B cell (primary cell): ENCODE data around the gene VCAM1. TPM values are rescaled to one million over a fixed set of nuclear protein-coding genes. Genes with fewer than 3 reads are reported as not detected.

ENCODE experiments used
- ATAC-seq: fragments of 200-7000 bp; cut with Tn5 transposase; one replicate; pipeline ENCODE4 v1.10.0; 2021; ENCODE audit warnings: low read depth, mild to moderate bottlenecking, moderate number of reproducible peaks, moderate library complexity
- CTCF ChIA-PET: fragments of 350-600 bp; sonication (Branson Sonifier 250); formaldehyde crosslinking; loops from one replicate; lab custom pipeline; 2021; ENCODE audit warnings: antibody characterized with exemption, inconsistent platforms; lab: Charles Lee
- POLR2A ChIA-PET: fragments of 350-600 bp; sonication (Branson Sonifier 250); formaldehyde crosslinking; loops from one replicate; lab custom pipeline; 2021; ENCODE audit warnings: antibody characterized with exemption; lab: Charles Lee
- DNase-seq: peaks from one replicate; pipeline ENCODE4 v3.0.0; 2013
- H2AFZ ChIP-seq: 2 replicates; pipeline ENCODE4 v1.6.1; 2012; ENCODE audit warnings: mild to moderate bottlenecking, low read depth, low read length; ENCODE audit not compliant: insufficient read depth, poor library complexity, severe bottlenecking
- H3K27ac ChIP-seq, 2 donors: 1 replicate in 1 of 2; 2 replicates in 1 of 2; pipeline ENCODE4 v1.5.1; 2012 to 2013; ENCODE audit warnings: low read length in 2 of 2, mild to moderate bottlenecking in 2 of 2, moderate library complexity in 1 of 2
- H3K27me3 ChIP-seq, 4 experiments: fragments of 200-600 bp in 1 of 4; sonication (generic) in 1 of 4; replicated peaks in 1 of 4; 1 replicate in 2 of 4; 2 replicates in 2 of 4; pipeline versions ENCODE4 v1.6.1 to v1.7.0; 2013 to 2016; ENCODE audit warnings: low read length in 3 of 4, mild to moderate bottlenecking in 2 of 4, mixed read lengths in 1 of 4, moderate library complexity in 1 of 4; ENCODE audit not compliant: insufficient read depth in 4 of 4, control insufficient read depth in 3 of 4; ENCODE audit errors: control extremely low read depth in 1 of 4
- H3K36me3 ChIP-seq, 2 experiments: replicated peaks in 1 of 2; 1 replicate in 1 of 2; 2 replicates in 1 of 2; pipeline versions ENCODE4 v1.6.1 to v1.7.1; 2013; ENCODE audit warnings: low read length in 1 of 2; ENCODE audit not compliant: insufficient read depth in 2 of 2, control insufficient read depth in 1 of 2; ENCODE audit errors: control extremely low read depth in 1 of 2, extremely low read depth in 1 of 2
- H3K4me1 ChIP-seq, 2 donors: fragments of 200-600 bp in 1 of 2; sonication (generic) in 1 of 2; 1 replicate in 1 of 2; 2 replicates in 1 of 2; pipeline versions ENCODE4 v1.5.1 to v1.6.1; 2013 to 2017; ENCODE audit warnings: low read length in 2 of 2; ENCODE audit not compliant: control insufficient read depth in 2 of 2, insufficient read depth in 2 of 2
- H3K4me2 ChIP-seq: replicated peaks from 2 replicates; pipeline ENCODE3; 2012; ENCODE audit warnings: mild to moderate bottlenecking, low read depth, low read length; ENCODE audit not compliant: poor library complexity, severe bottlenecking
- H3K4me3 ChIP-seq, 5 experiments: fragments of 200-600 bp in 1 of 5; sonication (generic) in 1 of 5; 1 replicate in 3 of 5; 2 replicates in 2 of 5; pipeline versions ENCODE4 v1.5.1 to v1.7.0; 2011 to 2016; ENCODE audit warnings: low read length in 4 of 5, mild to moderate bottlenecking in 4 of 5, low read depth in 2 of 5, control low read depth in 1 of 5, moderate library complexity in 1 of 5; ENCODE audit not compliant: insufficient read depth in 1 of 5; ENCODE audit errors: control extremely low read depth in 1 of 5, extremely low read depth in 1 of 5
- H3K79me2 ChIP-seq: fragments of 200-600 bp; sonication (generic); one replicate; pipeline ENCODE4 v1.6.0; 2016; ENCODE audit warnings: low read length; ENCODE audit not compliant: control insufficient read depth, insufficient read depth
- H3K9ac ChIP-seq: fragments of 200-600 bp; sonication (generic); 2 replicates; pipeline ENCODE4 v1.6.1; 2017; ENCODE audit warnings: mild to moderate bottlenecking, low read length, moderate library complexity
- H3K9me3 ChIP-seq, 3 donors: one replicate each; pipeline versions ENCODE4 v1.6.1 to v1.7.1; 2013; ENCODE audit warnings: low read length in 2 of 3; ENCODE audit not compliant: control insufficient read depth in 2 of 3, insufficient read depth in 1 of 3; ENCODE audit errors: control extremely low read depth in 1 of 3
- H4K20me1 ChIP-seq: 2 replicates; pipeline ENCODE4 v1.6.0; 2012; ENCODE audit warnings: mild to moderate bottlenecking, low read length; ENCODE audit not compliant: insufficient read depth, control insufficient read depth, poor library complexity, severe bottlenecking
- H3K27ac Mint-ChIP-seq: one replicate; pipeline ENCODE4 v1.8.0; 2021; ENCODE audit warnings: mixed read lengths
- H3K27me3 Mint-ChIP-seq: one replicate; pipeline ENCODE4 v1.8.0; 2021; ENCODE audit warnings: mixed read lengths
- H3K4me1 Mint-ChIP-seq: one replicate; pipeline ENCODE4 v1.8.0; 2021; ENCODE audit warnings: mixed read lengths
- H3K4me3 Mint-ChIP-seq: one replicate; pipeline ENCODE4 v1.8.0; 2021; ENCODE audit warnings: mixed read lengths
- H3K9me3 Mint-ChIP-seq: one replicate; pipeline ENCODE4 v1.8.0; 2022; ENCODE audit warnings: mixed read lengths; ENCODE audit not compliant: insufficient read depth
- EZH2 ChIP-seq: IDR thresholded peaks from 2 replicates; pipeline ENCODE4 v1.6.1; 2012; ENCODE audit warnings: borderline replicate concordance, low read depth, mild to moderate bottlenecking, moderate library complexity, low read length; ENCODE audit not compliant: insufficient read depth, poor library complexity, severe bottlenecking
- WGBS: methylation state at CpG from one replicate; pipeline ENCODE4 v1.1.5; 2013; ENCODE audit warnings: missing lambda C conversion rate; ENCODE audit not compliant: insufficient coverage; 5-methylcytosine and 5-hydroxymethylcytosine counted together
- intact Hi-C: fragments of 100-400 bp; cut with micrococcal nuclease; formaldehyde crosslinking; loops from one replicate; pipeline ENCODE4 v1.10.0; 2022
- polyA plus RNA-seq: library from polyadenylated mRNA; depleted of rRNA; stranded (reverse); fragments of >200 nt; gene quantifications from 2 replicates; pipeline ENCODE4 v1.2.3, GENCODE V29; 2012
- total RNA-seq, 2 donors: library from RNA; stranded (reverse); fragments of 120-200 nt in 1 of 2; gene quantifications; 1 replicate in 1 of 2; 2 replicates in 1 of 2; pipeline versions ENCODE4 v1.2.3 to v1.2.4, GENCODE V29; 2013 to 2022
- TF ChIP-seq, protein P1 (sequence below): fragments of 200-600 bp; IDR thresholded peaks from one replicate; pipeline ENCODE4 v1.8.0; 2022; ENCODE audit warnings: antibody characterized with exemption, mild to moderate bottlenecking

VCAM1 gene
- total and polyA plus RNA-seq, 2 donors (not counting 1 experiment from before 2014, with no cell fraction given): not detected

DNA sequence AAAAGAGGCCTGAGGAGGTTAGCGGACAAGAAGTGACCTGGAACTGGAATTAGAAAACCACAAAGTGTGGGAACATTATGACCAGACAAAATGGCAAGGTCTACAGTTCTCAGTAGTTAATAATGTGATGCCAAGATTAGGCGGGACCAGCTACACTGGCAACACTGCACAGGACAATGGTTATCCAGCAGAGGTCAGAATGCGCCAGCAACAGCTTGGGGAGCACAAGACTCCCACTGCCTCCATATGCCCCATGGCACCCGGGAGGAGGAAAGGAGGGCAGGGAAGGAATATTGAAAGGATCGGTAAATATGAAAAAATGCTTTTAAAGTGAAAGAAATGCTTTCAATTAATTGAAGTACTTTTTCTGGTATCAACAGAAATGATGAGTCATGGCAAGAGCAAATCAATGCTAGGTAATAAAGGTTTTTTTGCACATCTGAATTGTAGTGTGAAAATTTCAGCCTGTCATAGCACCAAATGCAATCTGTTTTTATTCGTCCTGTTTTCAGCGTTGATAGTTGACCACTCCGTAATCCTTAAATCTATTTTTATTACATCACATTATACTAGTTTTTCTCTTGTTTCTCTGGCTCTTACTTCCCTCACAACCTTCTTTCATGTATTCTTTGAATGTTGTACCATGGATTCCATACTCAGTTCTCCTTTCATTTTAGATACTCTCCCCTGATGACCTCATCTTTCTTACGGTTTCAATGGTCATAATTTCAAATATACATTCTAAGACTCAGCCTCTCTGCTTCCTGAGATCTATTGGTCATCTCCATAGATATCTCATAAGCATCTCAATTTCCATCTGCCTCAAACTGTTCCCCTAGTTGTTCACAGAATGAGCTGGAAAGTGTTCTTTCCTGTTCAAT lies 30.7 kb downstream of the VCAM1 start:
- intact Hi-C loops: no loop called here
- Histone ChIP-seq H3K9ac (no peak overlapping the region), H3K27ac (no peak overlapping the region), H4K20me1 (no peaks in the 10 kb centered on the region), H3K36me3 (no peaks in the 10 kb centered on the region), H3K4me2 (no peak overlapping the region), H3K4me1 (no peaks in the 10 kb centered on the region), H3K27me3 (no peaks in the 10 kb centered on the region), H3K9me3 (no peaks in the 10 kb centered on the region), H3K79me2 (no peaks in the 10 kb centered on the region), H2AFZ (no peak overlapping the region), H3K4me3 (no peak overlapping the region)
- no peak overlapping the region for H3K27ac Mint-ChIP-seq
- H3K27me3 Mint-ChIP-seq: peaks cover 5% of the 10 kb centered on the region
- H3K4me3 Mint-ChIP-seq: no peak overlapping the region
- no peaks in the 10 kb centered on the region for H3K9me3 Mint-ChIP-seq
- no peak for TF ChIP-seq EZH2
- TF ChIP-seq, protein P1, sequence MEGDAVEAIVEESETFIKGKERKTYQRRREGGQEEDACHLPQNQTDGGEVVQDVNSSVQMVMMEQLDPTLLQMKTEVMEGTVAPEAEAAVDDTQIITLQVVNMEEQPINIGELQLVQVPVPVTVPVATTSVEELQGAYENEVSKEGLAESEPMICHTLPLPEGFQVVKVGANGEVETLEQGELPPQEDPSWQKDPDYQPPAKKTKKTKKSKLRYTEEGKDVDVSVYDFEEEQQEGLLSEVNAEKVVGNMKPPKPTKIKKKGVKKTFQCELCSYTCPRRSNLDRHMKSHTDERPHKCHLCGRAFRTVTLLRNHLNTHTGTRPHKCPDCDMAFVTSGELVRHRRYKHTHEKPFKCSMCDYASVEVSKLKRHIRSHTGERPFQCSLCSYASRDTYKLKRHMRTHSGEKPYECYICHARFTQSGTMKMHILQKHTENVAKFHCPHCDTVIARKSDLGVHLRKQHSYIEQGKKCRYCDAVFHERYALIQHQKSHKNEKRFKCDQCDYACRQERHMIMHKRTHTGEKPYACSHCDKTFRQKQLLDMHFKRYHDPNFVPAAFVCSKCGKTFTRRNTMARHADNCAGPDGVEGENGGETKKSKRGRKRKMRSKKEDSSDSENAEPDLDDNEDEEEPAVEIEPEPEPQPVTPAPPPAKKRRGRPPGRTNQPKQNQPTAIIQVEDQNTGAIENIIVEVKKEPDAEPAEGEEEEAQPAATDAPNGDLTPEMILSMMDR: no peak
- no peak for ATAC-seq
- ChIA-PET POLR2A (no interaction called here), CTCF (no interaction called here)
- 94% methylated on average over 4 of the region's 9 CpGs for WGBS
- H3K4me1 Mint-ChIP-seq: no peaks in the 10 kb centered on the region
- no peak for DNase-seq

DNA sequence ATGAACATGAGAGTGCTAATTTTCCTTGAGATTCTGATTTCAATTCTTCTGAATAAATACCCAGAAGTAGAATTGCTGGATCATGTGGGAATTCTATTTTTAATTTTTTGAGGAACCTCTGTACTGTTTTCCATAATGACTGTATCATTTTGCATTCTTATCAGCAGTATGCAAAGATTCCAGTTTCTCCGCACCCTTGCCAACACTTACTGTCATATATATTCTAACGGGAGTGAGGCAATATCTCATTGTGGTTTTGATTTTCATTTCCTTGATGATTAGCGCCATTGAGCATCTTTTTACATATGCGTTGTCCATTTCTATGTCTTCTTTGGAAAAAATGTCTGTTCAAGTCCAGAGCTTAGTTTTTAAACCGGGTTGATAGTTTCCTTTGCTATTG lies 33.2 kb downstream of the VCAM1 start:
- ATAC-seq (no peak), DNase-seq (no peak)
- Mint-ChIP-seq H3K9me3 (no peaks in the 10 kb centered on the region), H3K4me3 (no peak overlapping the region), H3K4me1 (no peaks in the 10 kb centered on the region), H3K27me3 (peaks cover 5% of the 10 kb centered on the region), H3K27ac (no peak overlapping the region)
- Histone ChIP-seq H3K4me2 (no peak overlapping the region), H3K27me3 (no peaks in the 10 kb centered on the region), H4K20me1 (no peaks in the 10 kb centered on the region), H3K36me3 (no peaks in the 10 kb centered on the region), H3K9ac (no peak overlapping the region), H2AFZ (no peak overlapping the region), H3K79me2 (no peaks in the 10 kb centered on the region), H3K4me1 (no peaks in the 10 kb centered on the region), H3K9me3 (no peaks in the 10 kb centered on the region), H3K4me3 (no peak overlapping the region), H3K27ac (no peak overlapping the region)
- CTCF ChIA-PET: no interaction called here
- WGBS: 100% methylated on average over 2 of the region's 5 CpGs
- TF ChIP-seq, protein P1: no peak
- intact Hi-C loops: no loop called here
- POLR2A ChIA-PET: no interaction called here
